GM12878 (cell line): ENCODE measurements around the gene NEK11. TPM values are rescaled to one million over a fixed set of nuclear protein-coding genes. Genes with fewer than 3 reads are reported as not detected.

Experiments used
- ATAC-seq: fragments of 200-7000 bp; cut with Tn5 transposase; 3 replicates; pipeline ENCODE4 v1.9.1; 2020; ENCODE audit warnings: mild to moderate bottlenecking, moderate library complexity
- BruUV-seq: library from RNA; stranded (reverse); fragments of 400-500 nt; replicated peaks from 2 replicates; lab custom pipeline; 2021; lab: Mats Ljungman, UMichigan
- CTCF ChIA-PET: fragments of 300-600 bp; sonication (Branson Sonifier 250); formaldehyde crosslinking; extraction: SDS; loops from one replicate; lab custom pipeline; 2021; ENCODE audit warnings: inconsistent platforms; lab: Yijun Ruan, JAX
- POLR2A ChIA-PET: fragments of 350-600 bp; formaldehyde crosslinking; extraction: SDS; loops from one replicate; lab custom pipeline; 2021; ENCODE audit warnings: inconsistent platforms; lab: Charles Lee
- RAD21 ChIA-PET: fragments of 300-600 bp; sonication (Branson Sonifier 250); formaldehyde crosslinking; loops from one replicate; lab custom pipeline; 2023; ENCODE audit warnings: antibody characterized with exemption; ENCODE audit not compliant: unreplicated experiment; lab: Charles Lee
- SMC1A ChIA-PET: fragments of 300-600 bp; sonication (Branson Sonifier 250); formaldehyde crosslinking; loops from one replicate; lab custom pipeline; 2023; ENCODE audit not compliant: unreplicated experiment, uncharacterized antibody; lab: Charles Lee
- DNase-seq: peaks from one replicate; pipeline ENCODE4 v3.0.0-alpha.2; 2011; ENCODE audit warnings: low read depth, low spot score
- FAIRE-seq: peaks from 3 replicates; lab custom pipeline; 2011; peaks lifted over from hg19 to GRCh38; lab: Jason Lieb, UNC
- H2AFZ ChIP-seq: 2 replicates; pipeline ENCODE4 v1.6.0; 2011; ENCODE audit warnings: low read depth, low read length, control low read depth; ENCODE audit not compliant: control insufficient read depth
- H3K27ac ChIP-seq: 2 replicates; pipeline ENCODE4 v1.5.1; 2011; ENCODE audit warnings: control low read depth; ENCODE audit not compliant: control insufficient read depth, insufficient read depth
- H3K27me3 ChIP-seq, 2 experiments: replicated peaks in 1 of 2; 2 replicates each; pipeline versions ENCODE4 v1.6.0 to v1.6.1; 2011; ENCODE audit warnings: low read length in 1 of 2; ENCODE audit not compliant: control insufficient read depth in 2 of 2, insufficient read depth in 2 of 2
- H3K36me3 ChIP-seq, 2 experiments: 2 replicates each; pipeline ENCODE4 v1.5.1; 2011; ENCODE audit warnings: low read length in 1 of 2; ENCODE audit not compliant: control insufficient read depth in 2 of 2, insufficient read depth in 2 of 2
- H3K4me1 ChIP-seq: 2 replicates; pipeline ENCODE4 v1.6.1; 2011; ENCODE audit warnings: mild to moderate bottlenecking, low read length, moderate library complexity, mixed read lengths; ENCODE audit not compliant: control insufficient read depth, insufficient read depth
- H3K4me2 ChIP-seq: 2 replicates; pipeline ENCODE4 v1.6.0; 2011; ENCODE audit warnings: control low read depth; ENCODE audit not compliant: control insufficient read depth, insufficient read depth
- H3K4me3 ChIP-seq: fragments of 200-600 bp; sonication (generic); 2 replicates; pipeline ENCODE4 v1.5.1; 2016
- H3K79me2 ChIP-seq: 2 replicates; pipeline ENCODE4 v1.6.0; 2011; ENCODE audit warnings: low read length; ENCODE audit not compliant: control insufficient read depth, insufficient read depth
- H3K9ac ChIP-seq: 2 replicates; pipeline ENCODE4 v1.8.0; 2011; ENCODE audit warnings: low read length, control low read depth, mixed read lengths; ENCODE audit not compliant: control insufficient read depth, insufficient read depth
- H3K9me3 ChIP-seq: replicated peaks from 3 replicates; pipeline ENCODE4 v1.5.1; 2011; ENCODE audit warnings: mild to moderate bottlenecking, low read length; ENCODE audit not compliant: control insufficient read depth, insufficient read depth
- H4K20me1 ChIP-seq: 2 replicates; pipeline ENCODE4 v1.6.0; 2011; ENCODE audit not compliant: control insufficient read depth, insufficient read depth
- ASH2L ChIP-seq: fragments of 300-600, 200-600 bp; sonication (generic); IDR thresholded peaks from 2 replicates; pipeline ENCODE4 v1.6.1; 2017; ENCODE audit warnings: low read depth, mild to moderate bottlenecking, borderline replicate concordance
- ATF3 ChIP-seq: IDR thresholded peaks from 2 replicates; pipeline ENCODE4 v1.6.1; 2011; ENCODE audit warnings: low read depth, mild to moderate bottlenecking, low read length, moderate library complexity, borderline replicate concordance; ENCODE audit errors: extremely low read depth
- CBFB ChIP-seq: IDR thresholded peaks from 2 replicates; pipeline ENCODE4 v1.6.1; 2016; ENCODE audit warnings: antibody characterized with exemption, low read depth
- CHD4 ChIP-seq: fragments of 200-600 bp; sonication (generic); IDR thresholded peaks from 2 replicates; pipeline ENCODE4 v1.6.1; 2016; ENCODE audit warnings: mild to moderate bottlenecking
- DPF2 ChIP-seq: fragments of 450-650 bp; IDR thresholded peaks from 2 replicates; pipeline ENCODE4 v1.6.1; 2017; ENCODE audit warnings: mild to moderate bottlenecking
- EGR1 ChIP-seq, 2 experiments: IDR thresholded peaks; 1 replicate in 1 of 2; 2 replicates in 1 of 2; pipeline ENCODE4 v1.6.1; 2011 to 2012; ENCODE audit warnings: low read depth in 2 of 2, low read length in 2 of 2, borderline replicate concordance in 1 of 2, mild to moderate bottlenecking in 1 of 2, moderate library complexity in 1 of 2
- HSF1 ChIP-seq: fragments of 150-350 bp; IDR thresholded peaks from 2 replicates; pipeline ENCODE4 v1.6.1; 2014; ENCODE audit warnings: mild to moderate bottlenecking, low read depth, low read length
- MEF2B ChIP-seq: fragments of 450-650 bp; IDR thresholded peaks from 2 replicates; pipeline ENCODE4 v1.6.1; 2018; ENCODE audit warnings: mild to moderate bottlenecking, moderate library complexity; ENCODE audit not compliant: partially characterized antibody, poor library complexity, severe bottlenecking
- NRF1 ChIP-seq: conservative IDR thresholded peaks from 2 replicates; pipeline ENCODE4 v1.6.1; 2011; ENCODE audit warnings: mild to moderate bottlenecking, low read depth, low read length, improper control_type of control experiment
- PAX8 ChIP-seq: fragments of 450-650 bp; IDR thresholded peaks from 2 replicates; pipeline ENCODE4 v1.6.1; 2017; ENCODE audit warnings: mild to moderate bottlenecking, moderate library complexity
- PBX3 ChIP-seq: IDR thresholded peaks from 2 replicates; pipeline ENCODE4 v1.6.1; 2011; ENCODE audit warnings: mild to moderate bottlenecking, low read depth, low read length, moderate library complexity; ENCODE audit not compliant: insufficient replicate concordance
- RAD51 ChIP-seq: fragments of 450-650 bp; IDR thresholded peaks from 2 replicates; pipeline ENCODE4 v1.6.1; 2016; ENCODE audit warnings: moderate library complexity, mild to moderate bottlenecking, inconsistent platforms
- RB1 ChIP-seq: fragments of 450-650 bp; formaldehyde crosslinking; IDR thresholded peaks from 2 replicates; pipeline ENCODE4 v1.6.1; 2017; ENCODE audit warnings: mild to moderate bottlenecking, borderline replicate concordance
- SP1 ChIP-seq: IDR thresholded peaks from one replicate; pipeline ENCODE4 v1.6.1; 2011; ENCODE audit warnings: low read depth, low read length
- SREBF1 ChIP-seq: IDR thresholded peaks from 2 replicates; pipeline ENCODE4 v1.6.1; 2012; ENCODE audit warnings: mild to moderate bottlenecking, low read length
- SUPT20H ChIP-seq: IDR thresholded peaks from 2 replicates; pipeline ENCODE4 v1.6.1; 2011; ENCODE audit warnings: low read depth, mild to moderate bottlenecking, low read length, moderate library complexity, borderline replicate concordance; ENCODE audit not compliant: control insufficient read depth
- TARDBP ChIP-seq: IDR thresholded peaks from 2 replicates; pipeline ENCODE4 v1.6.1; 2016; ENCODE audit warnings: borderline replicate concordance
- ZNF217 ChIP-seq: fragments of 450-650 bp; IDR thresholded peaks from 2 replicates; pipeline ENCODE4 v1.6.1; 2017; ENCODE audit warnings: antibody characterized with exemption, mild to moderate bottlenecking
- ZSCAN29 ChIP-seq: fragments of 450-650 bp; IDR thresholded peaks from 2 replicates; pipeline ENCODE4 v1.6.1; 2017; ENCODE audit warnings: mild to moderate bottlenecking, moderate library complexity
- WGBS: methylation state at CpG from one replicate; pipeline ENCODE4 v1.1.6; 2016; ENCODE audit warnings: low lambda C conversion rate; ENCODE audit not compliant: insufficient replicate concordance, insufficient coverage; ENCODE audit errors: missing lambda C conversion rate; 5-methylcytosine and 5-hydroxymethylcytosine counted together
- in situ Hi-C: fragments of 300-500 bp; cut with MboI; formaldehyde crosslinking; loops from 9 replicates; pipeline ENCODE4 v1.14.3; 2018; ENCODE audit warnings: mixed read lengths
- intact Hi-C: fragments of 100-400 bp; cut with micrococcal nuclease; formaldehyde crosslinking; loops from one replicate; pipeline ENCODE4 v1.14.2; 2022; ENCODE audit not compliant: unreplicated experiment
- polyA plus RNA-seq, 11 experiments: library from polyadenylated mRNA; depleted of rRNA in 4 of 11; unstranded in 6 of 11; stranded (reverse) in 5 of 11; fragments of >200 nt; fragmentation: Nextera tagmentation in 4 of 11; fragmentation: Illumina TruSeq in 1 of 11; extraction: Ambion mirVana in 4 of 11; extraction: Trizol in 1 of 11; gene quantifications; 1 replicate in 1 of 11; 2 replicates in 10 of 11; pipeline versions ENCODE4 v1.2.1 to v1.2.3, GENCODE V29; 2011 to 2016; ENCODE audit warnings: inconsistent platforms in 2 of 11, missing spikeins in 2 of 11, low read depth in 1 of 11
- total RNA-seq, 4 experiments: library from RNA; depleted of rRNA in 3 of 4; stranded (reverse); fragments of >200 nt in 3 of 4; fragmentation: Illumina TruSeq in 1 of 4; extraction: Trizol in 1 of 4; gene quantifications; 2 replicates each; pipeline versions ENCODE4 v1.2.1 to v1.2.3, GENCODE V29; 2013 to 2021
- TF ChIP-seq, protein P1 (sequence below): fragments of 450-650 bp; IDR thresholded peaks from 2 replicates; pipeline ENCODE4 v1.6.1; 2017; ENCODE audit warnings: mild to moderate bottlenecking

Gene NEK11
- total and polyA plus RNA-seq, 10 of the 15 experiments (the other 5 are each of a cell fraction or from before 2014, with no cell fraction given): 0.05 to 0.94 (median 0.36) TPM; not detected in 1

- Histone ChIP-seq H2AFZ (no peak overlapping the region), H3K4me3 (no peak overlapping the region), H3K36me3 (no peaks in the 10 kb centered on the region), H3K27ac (no peak overlapping the region), H3K9ac (no peak overlapping the region), H4K20me1 (no peaks in the 10 kb centered on the region), H3K9me3 (no peaks in the 10 kb centered on the region), H3K79me2 (no peaks in the 10 kb centered on the region), H3K27me3 (no peaks in the 10 kb centered on the region), H3K4me1 (no peaks in the 10 kb centered on the region), H3K4me2 (no peak overlapping the region)
- ChIA-PET RAD21 (no interaction called here), CTCF (no interaction called here), POLR2A (no interaction called here), SMC1A (no interaction called here)
- DNase-seq (no peak), FAIRE-seq (no peak), ATAC-seq (no peak)
- WGBS: 46% methylated on average over 4 of the region's 4 CpGs
- BruUV-seq: no TSS peak
- TF ChIP-seq EGR1 (IDR thresholded peaks at IDR 0.05; ENCODE audit: borderline replicate concordance in 1 of 2, low read depth in 2 of 2, low read length in 2 of 2): no peak
- no peak for TF ChIP-seq CHD4
- TF ChIP-seq NRF1: no peak
- no peak for TF ChIP-seq ATF3
- no peak for TF ChIP-seq ZNF217
- TF ChIP-seq PAX8: no peak
- no peak for TF ChIP-seq SP1
- no peak for TF ChIP-seq DPF2
- no peak for TF ChIP-seq RB1
- TF ChIP-seq CBFB: no peak
- no peak for TF ChIP-seq SUPT20H
- no peak for TF ChIP-seq RAD51
- no peak for TF ChIP-seq TARDBP
- no peak for TF ChIP-seq ZSCAN29
- no peak for TF ChIP-seq HSF1
- TF ChIP-seq SREBF1: no peak
- TF ChIP-seq, protein P1, sequence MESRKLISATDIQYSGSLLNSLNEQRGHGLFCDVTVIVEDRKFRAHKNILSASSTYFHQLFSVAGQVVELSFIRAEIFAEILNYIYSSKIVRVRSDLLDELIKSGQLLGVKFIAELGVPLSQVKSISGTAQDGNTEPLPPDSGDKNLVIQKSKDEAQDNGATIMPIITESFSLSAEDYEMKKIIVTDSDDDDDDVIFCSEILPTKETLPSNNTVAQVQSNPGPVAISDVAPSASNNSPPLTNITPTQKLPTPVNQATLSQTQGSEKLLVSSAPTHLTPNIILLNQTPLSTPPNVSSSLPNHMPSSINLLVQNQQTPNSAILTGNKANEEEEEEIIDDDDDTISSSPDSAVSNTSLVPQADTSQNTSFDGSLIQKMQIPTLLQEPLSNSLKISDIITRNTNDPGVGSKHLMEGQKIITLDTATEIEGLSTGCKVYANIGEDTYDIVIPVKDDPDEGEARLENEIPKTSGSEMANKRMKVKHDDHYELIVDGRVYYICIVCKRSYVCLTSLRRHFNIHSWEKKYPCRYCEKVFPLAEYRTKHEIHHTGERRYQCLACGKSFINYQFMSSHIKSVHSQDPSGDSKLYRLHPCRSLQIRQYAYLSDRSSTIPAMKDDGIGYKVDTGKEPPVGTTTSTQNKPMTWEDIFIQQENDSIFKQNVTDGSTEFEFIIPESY: no peak
- no peak for TF ChIP-seq PBX3
- no peak for TF ChIP-seq MEF2B
- no peak for TF ChIP-seq ASH2L
- intact Hi-C loops: no loop called here
- in situ Hi-C loops: no loop called here
These were observed 166.0 kb downstream of the NEK11 start for GRCh38 chr3:131192701-131193100.
